GM18502 (cell line): Measurements from ENCODE around the gene ERC2.

Experiments used
- ATAC-seq: cut with Tn5 transposase; IDR thresholded peaks from one replicate; pipeline ENCODE4 v1.9.1; 2021; ENCODE audit warnings: mild to moderate bottlenecking; ENCODE audit not compliant: unreplicated experiment, poor library complexity

Gene ERC2

DNA sequence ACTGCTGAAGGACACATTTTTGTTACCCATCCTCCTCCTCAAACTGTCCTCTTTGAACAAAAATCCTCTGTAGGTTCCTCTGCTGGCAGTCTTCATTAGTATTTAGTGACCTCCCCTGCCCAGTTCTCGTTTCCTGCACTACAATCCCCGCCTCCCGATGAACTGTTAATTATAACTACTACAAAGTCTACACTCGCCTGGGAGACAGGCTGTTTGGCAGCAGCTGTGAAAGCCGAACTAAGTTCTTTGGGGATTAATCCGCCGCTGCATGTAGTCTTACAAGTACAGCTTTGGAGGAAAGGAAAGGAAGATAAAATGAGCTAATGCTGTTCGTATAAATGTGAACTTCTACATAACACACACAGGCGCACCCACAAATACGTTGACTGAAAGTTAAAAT, 821.2 kb downstream of the ERC2 start:
- ATAC-seq, result no peak

GRCh38 chr3:55646121-55646520, 822.1 kb downstream of the ERC2 start:
- ATAC-seq, result no peak

DNA sequence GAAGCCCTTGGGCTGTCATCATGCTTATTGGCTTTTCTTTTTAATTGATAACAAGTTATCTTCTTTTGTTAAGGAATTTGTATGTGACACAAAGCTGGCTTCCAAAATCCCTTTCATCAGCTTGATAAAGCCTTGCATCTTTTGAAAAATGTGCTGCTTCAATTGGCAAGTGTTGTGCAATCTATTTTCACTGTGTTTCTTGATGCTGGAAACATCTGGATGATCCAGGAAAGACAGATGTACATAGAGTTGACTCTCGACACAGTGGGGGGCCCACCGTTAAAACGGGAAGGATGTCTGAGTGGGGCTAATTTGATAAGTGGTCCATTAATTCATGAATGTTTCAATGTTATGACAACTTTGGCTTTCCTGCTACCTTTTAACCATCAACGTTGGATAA, 822.8 kb downstream of the ERC2 start:
- ATAC-seq, result no peak

DNA sequence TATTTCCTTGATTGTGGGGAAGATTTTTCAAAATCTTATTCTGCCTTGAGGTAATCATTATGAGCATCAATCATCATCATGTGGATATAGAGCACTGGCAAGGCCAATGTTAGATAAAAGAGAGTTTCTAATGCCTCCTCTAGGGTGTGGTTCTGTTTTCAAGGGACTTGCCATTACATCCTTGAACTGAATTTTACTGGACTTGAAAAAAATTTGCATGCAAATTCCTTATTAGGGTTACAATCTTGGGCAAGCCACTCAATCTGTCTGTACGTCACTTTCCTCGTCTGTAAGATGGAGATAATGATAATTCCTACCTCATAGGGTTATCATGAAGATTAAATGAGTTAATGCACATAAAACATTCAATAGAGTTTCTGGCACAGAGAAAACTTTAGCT, 825.0 kb downstream of the ERC2 start:
- no peak for ATAC-seq

DNA sequence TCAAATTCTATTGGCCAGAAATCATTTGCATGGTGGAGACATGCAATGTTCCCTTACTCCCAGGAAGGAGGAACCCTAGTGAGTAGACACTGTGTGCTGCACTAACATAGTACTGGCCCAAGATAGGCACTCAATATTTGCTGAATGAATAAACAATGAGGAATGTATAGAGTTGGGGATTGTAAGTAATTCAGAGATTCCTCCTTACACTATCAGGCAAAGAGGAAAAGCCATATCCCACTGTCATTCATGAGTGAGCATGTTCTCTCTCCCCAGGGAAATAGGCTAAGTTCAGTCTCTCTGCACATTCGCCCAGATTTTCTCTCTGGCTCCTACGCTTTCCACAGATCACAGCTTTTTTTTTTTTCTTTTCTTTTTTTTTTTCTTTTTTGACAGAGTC, 826.3 kb downstream of the ERC2 start:
- ATAC-seq, result no peak

- ATAC-seq, result no peak
Measured at GRCh38 chr3:55639896-55640765, 828.1 kb downstream of the ERC2 start.

GRCh38 chr3:55639143-55639542, 829.1 kb downstream of the ERC2 start:
- ATAC-seq, result no peak

DNA sequence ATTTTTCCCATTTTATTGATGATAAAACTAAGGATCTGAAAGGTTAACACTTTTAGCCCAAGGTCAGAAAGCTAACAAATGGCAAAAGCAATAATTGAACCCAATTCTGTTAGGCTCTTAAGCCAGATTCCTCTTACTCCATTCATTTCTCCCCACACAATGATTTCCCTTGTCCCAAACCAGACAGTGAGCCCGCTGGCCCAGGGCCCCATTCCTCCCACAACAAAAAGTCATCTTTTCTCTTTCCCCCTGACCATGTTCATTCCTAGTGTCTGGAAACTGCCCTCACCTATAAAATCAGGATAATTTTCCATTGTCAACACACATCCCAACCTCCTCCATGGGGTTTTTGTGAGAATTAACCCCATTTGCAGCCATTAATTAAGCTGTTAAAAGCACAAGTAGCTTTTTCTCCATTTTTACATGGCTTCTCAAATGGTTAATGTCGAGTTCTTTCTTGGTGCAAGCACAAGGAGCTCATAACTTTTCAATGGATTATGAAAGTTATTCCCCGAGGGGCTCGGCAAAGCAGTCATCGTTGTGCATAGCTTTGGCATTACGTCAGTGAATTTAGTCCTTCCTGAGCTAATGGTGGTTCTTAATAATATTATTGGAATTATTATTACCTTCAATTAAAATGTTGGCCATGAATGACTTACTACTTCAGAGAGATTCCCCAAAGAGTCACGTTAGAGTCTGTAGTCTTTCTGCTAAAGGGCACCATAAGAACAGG, 830.2 kb downstream of the ERC2 start:
- ATAC-seq, result no peak

GRCh38 chr3:55636300-55637195, 831.7 kb downstream of the ERC2 start:
- no peak for ATAC-seq

GRCh38 chr3:55634345-55634744, 833.9 kb downstream of the ERC2 start:
- ATAC-seq, result no peak

- no peak for ATAC-seq
Measured at GRCh38 chr3:55633333-55633732, 834.9 kb downstream of the ERC2 start.

- ATAC-seq, result no peak
Measured at GRCh38 chr3:55631766-55632331, 836.4 kb downstream of the ERC2 start.

DNA sequence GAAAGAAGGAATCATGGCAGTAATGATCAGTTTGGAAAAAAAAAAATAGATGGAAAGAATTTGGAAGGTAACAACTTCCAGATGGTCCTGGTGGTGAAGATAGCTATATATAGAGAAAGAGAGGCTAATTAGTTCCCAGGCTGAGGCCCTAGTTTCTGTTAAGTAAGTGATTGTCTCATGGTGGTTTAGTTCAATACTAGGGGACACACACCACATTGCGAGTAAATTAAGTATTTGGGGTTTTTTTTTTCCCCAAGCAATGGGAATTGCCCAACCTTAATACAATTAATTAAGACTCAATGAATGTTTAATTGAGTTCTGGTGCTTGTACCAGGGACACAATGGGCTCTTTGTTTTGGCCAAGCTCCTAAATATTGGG, 837.4 kb downstream of the ERC2 start:
- ATAC-seq, result no peak

DNA sequence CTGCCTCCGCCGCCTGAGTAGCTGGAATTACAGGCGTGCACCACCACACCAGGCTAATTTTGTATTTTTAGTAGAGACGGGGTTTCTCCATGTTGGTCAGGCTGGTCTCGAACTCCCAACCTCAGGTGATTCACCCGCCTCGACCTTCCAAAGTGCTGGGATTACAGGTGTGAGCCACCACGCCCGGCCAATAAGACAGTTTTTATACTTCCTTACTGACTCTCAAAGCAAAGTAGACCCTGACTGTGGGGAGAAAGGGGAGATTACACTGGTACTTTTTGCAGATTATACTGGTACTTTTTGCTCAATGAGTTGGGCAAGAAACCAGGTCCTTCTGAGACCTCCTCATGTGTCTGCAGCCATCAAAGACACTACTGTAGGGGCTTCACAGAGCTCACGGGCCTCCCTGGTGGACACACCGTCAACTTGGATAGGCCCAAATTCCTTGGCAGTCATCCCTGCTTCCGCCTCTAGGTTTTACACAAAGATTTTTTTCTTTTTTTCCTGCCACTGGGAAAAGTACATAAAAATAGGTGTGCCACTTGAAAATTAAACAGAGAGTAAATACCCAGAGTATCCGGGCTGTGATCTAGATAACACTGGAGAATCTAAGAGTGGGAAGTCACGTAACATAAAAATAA, 837.9 kb downstream of the ERC2 start:
- ATAC-seq, result no peak

DNA sequence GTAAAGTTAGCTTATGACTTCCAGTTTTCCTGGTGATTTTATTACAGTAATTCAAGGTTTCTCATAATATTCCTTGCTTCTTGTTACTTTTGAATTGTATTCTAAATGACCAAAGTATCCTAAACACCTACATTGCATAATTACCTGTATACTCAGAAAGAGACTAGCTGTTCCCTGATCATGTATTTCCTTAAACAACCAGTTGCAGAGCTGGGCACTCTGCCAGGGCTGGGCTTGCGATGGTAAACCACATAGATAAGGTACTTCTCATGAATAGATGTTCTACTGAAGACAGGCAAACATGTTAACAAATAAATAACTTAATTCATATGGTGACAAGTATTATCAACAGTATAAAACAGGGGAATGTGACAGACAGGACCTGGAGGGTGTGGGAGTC, 838.8 kb downstream of the ERC2 start:
- ATAC-seq, result no peak

DNA sequence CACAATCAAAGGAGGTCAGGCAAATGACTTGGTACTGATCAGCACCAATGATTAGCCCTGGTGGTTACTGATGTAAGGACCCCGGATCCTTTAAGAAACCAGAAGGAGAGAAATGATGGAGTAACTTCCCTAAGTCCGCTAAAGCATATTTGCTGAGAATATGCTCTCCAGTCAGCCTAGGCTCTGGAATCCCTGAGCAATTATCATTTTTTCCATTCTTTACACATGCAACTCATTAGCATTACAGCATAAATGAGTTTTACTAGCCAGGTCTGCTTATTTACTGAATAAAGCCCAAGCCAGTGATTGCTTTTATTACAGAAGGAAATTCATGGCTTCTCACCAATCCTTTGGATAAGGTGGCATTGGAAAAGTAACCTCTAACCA, 842.0 kb downstream of the ERC2 start:
- no peak for ATAC-seq

GRCh38 chr3:55624238-55624637, 844.0 kb downstream of the ERC2 start:
- ATAC-seq, result no peak

DNA sequence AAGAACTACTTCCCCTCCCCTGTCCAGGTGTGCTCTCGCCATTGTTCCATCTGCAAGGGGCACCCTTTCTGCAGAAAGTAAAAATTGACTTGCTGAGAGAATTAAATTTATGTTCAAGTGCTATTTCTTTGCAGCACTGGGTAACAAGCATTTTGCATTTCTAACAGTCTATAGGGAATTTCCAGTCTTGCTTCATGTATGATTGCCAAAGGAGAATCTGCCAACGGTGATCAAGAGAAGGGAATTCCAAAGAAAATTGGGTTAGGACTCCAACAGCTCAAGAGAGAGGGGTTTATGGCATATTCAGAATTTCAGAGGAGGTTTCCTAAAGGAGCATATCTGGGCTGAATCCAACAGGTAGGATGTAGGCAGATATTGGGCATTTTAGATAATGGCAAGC, 844.5 kb downstream of the ERC2 start:
- ATAC-seq, result no peak

DNA sequence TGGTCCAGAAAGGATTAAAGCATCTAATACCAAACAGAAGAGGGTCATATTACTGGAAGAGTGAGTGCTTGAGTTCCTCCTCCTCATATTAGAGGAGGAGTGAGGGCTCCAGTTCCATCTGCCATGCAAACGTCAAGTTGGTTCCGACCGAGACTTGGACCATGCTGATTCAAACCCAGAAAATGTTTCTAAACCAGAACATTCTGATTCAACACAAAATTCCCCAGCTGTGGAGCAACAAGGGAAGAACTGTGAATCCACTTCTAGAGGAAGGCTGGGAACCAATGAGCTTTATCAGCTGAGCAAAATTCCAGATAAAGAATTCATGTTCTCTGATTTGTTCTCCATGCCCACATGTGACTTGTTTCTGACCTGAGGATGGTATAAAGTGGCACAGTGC, 845.5 kb downstream of the ERC2 start:
- ATAC-seq, result no peak

- ATAC-seq, result no peak
Measured at GRCh38 chr3:55622116-55622515, 846.2 kb downstream of the ERC2 start.
